HUES64 (cell line): Measurements from ENCODE around the gene GPR183.

Experiments
- H3K27ac ChIP-seq: 2 replicates; pipeline ENCODE4 v1.7.0; 2013; ENCODE audit warnings: low read depth, low read length, inconsistent platforms
- H3K27me3 ChIP-seq: 2 replicates; pipeline ENCODE4 v1.6.1; 2013; ENCODE audit warnings: mild to moderate bottlenecking, low read length; ENCODE audit not compliant: insufficient read depth
- H3K36me3 ChIP-seq: 2 replicates; pipeline ENCODE4 v1.6.1; 2013; ENCODE audit warnings: mild to moderate bottlenecking, low read length; ENCODE audit not compliant: insufficient read depth
- H3K4me1 ChIP-seq: 2 replicates; pipeline ENCODE4 v1.6.1; 2013; ENCODE audit warnings: mild to moderate bottlenecking, low read length, moderate library complexity; ENCODE audit not compliant: insufficient read depth
- H3K4me3 ChIP-seq: 2 replicates; pipeline ENCODE4 v1.5.1; 2013; ENCODE audit warnings: mild to moderate bottlenecking, low read length, moderate library complexity
- H3K9ac ChIP-seq: 2 replicates; pipeline ENCODE4 v1.6.1; 2013; ENCODE audit warnings: mild to moderate bottlenecking, low read depth, low read length
- H3K9me3 ChIP-seq: 2 replicates; pipeline ENCODE4 v1.6.1; 2013; ENCODE audit warnings: low read depth, low read length; ENCODE audit not compliant: insufficient read depth
- WGBS: fragments of 150-250, 120-280 bp; methylation state at CpG from one replicate; pipeline ENCODE4 v1.1.7; 2013; ENCODE audit warnings: missing lambda C conversion rate; 5-methylcytosine and 5-hydroxymethylcytosine counted together

The GPR183 gene

DNA sequence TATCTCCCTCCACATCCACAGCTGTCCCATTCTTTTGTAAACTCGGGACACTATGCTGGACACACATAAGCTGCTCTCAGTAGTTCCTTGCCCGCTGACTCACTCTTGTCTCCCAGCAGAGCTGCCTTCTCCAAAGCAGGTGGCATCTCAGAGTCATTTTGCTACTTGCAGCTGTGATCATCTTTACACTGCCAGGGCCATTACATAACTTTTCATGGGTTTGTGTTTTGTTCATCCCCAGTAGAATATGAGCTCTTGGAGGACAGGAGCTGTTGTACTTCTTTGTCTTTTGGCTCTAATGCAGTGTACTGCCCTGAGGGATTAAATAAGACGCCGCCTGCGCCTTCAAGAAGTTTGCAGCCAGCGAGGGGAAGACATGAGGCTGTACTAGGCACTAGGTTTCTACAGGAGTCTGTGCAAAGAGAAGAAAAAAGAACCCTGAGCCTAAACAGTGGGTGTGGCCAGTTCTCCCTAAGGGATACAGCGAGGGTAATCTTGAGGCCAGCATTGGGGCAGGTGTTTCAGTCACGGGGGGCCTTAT lies 40.8 kb upstream of the GPR183 start:
- Histone ChIP-seq H3K9ac (no peak overlapping the region), H3K4me3 (no peak overlapping the region), H3K27me3 (no peaks in the 10 kb centered on the region), H3K27ac (no peak overlapping the region), H3K4me1 (no peaks in the 10 kb centered on the region), H3K9me3 (no peaks in the 10 kb centered on the region), H3K36me3 (peaks cover 34% of the 10 kb centered on the region)
- 95% methylated on average over 8 of the region's 8 CpGs for WGBS

GRCh38 chr13:99347335-99347878 lies 40.2 kb upstream of the GPR183 start:
- Histone ChIP-seq H3K27me3 (no peaks in the 10 kb centered on the region), H3K27ac (no peak overlapping the region), H3K9ac (no peak overlapping the region)

DNA sequence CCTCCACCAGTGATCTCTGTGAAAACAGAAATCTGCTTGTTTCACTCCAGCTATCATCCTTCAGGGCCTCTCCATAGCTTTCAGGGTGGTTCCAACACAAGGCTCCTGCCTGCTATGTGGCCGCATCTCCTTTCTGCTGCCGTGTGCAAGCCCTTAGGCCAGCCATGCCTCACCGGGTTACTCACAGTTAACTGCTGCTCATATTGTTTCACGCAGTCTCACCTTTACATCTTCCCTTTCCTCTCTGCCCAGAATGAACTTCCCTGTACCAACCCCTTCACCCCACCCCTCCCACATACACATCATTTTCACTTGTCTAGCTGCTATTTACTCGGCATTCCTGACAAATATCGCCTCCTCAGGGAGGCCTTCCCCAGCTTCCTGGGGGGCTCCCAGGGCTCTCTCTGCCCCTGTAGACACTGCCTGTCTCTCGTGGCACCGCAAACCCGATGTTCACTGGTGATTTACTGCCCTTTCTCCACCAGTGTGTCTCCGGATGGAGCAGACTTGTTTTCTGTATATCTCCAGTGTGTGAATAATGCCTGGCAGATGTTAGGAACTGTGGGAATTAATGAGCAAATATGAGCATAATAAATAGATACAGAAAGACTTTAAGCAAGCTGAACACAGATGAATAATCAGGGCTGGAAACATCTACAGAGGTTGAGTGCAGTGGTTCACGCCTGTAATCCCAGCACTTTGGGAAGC lies 39.3 kb upstream of the GPR183 start:
- no peak overlapping the region for H3K9ac ChIP-seq
- H3K36me3 ChIP-seq = peaks cover 48% of the 10 kb centered on the region
- no peak overlapping the region for H3K27ac ChIP-seq
- no peaks in the 10 kb centered on the region for H3K27me3 ChIP-seq
- 95% methylated on average over 11 of the region's 11 CpGs for WGBS
- H3K4me3 ChIP-seq = no peak overlapping the region
- H3K9me3 ChIP-seq = no peaks in the 10 kb centered on the region
- H3K4me1 ChIP-seq = no peaks in the 10 kb centered on the region

More at GRCh38 chr13:99347335-99347878, 40.2 kb upstream of the GPR183 start:
- WGBS = 96% methylated on average over 6 of the region's 6 CpGs
- no peak overlapping the region for H3K4me3 ChIP-seq
- no peaks in the 10 kb centered on the region for H3K9me3 ChIP-seq
- H3K4me1 ChIP-seq = no peaks in the 10 kb centered on the region
- peaks cover 39% of the 10 kb centered on the region for H3K36me3 ChIP-seq

GRCh38 chr13:99345345-99345744 lies 38.1 kb upstream of the GPR183 start:
- 92% methylated on average over 5 of the region's 5 CpGs for WGBS
- H3K36me3 ChIP-seq = peaks cover 60% of the 10 kb centered on the region

DNA sequence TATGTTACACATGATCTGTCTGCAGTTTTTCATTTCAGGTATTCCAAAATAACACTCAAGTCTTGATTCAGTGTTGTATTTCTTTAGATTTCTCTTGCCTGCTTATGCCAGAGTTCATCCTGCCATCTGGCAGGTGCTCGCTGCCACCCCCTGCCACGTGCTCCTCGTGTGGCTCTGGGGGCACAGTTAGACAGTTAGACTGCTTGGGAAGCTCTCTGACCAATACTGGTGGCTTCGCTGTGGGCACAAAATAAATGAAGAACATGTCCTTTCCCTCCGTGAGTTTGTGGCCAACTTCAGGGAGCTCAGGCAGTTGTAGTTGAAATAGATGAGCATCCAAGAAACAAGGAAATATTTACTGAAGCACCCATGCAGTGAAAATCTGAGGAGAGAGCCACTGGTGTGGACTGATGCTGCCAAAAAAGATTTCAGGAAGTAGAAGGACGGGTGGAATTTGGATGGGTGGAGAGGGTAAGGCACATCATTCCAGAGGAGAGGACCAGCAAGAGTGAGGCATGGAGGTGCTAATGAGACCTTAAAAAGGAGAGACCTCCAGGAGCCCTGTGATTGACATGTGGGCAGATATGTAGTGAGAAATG lies 37.5 kb upstream of the GPR183 start:
- H3K27me3 ChIP-seq = no peaks in the 10 kb centered on the region
- WGBS = 96% methylated on average over 6 of the region's 6 CpGs
- H3K27ac ChIP-seq = no peak overlapping the region
- H3K4me1 ChIP-seq = no peaks in the 10 kb centered on the region
- H3K9me3 ChIP-seq = no peaks in the 10 kb centered on the region
- no peak overlapping the region for H3K4me3 ChIP-seq
- peaks cover 66% of the 10 kb centered on the region for H3K36me3 ChIP-seq
- no peak overlapping the region for H3K9ac ChIP-seq

More at GRCh38 chr13:99345345-99345744, 38.1 kb upstream of the GPR183 start:
- Histone ChIP-seq H3K9me3 (no peaks in the 10 kb centered on the region), H3K27ac (no peak overlapping the region), H3K4me3 (no peak overlapping the region), H3K4me1 (no peaks in the 10 kb centered on the region), H3K9ac (no peak overlapping the region), H3K27me3 (no peaks in the 10 kb centered on the region)

- WGBS = 94% methylated on average over 10 of the region's 10 CpGs
- Histone ChIP-seq H3K9ac (no peak overlapping the region), H3K9me3 (no peaks in the 10 kb centered on the region), H3K4me3 (no peak overlapping the region), H3K4me1 (no peaks in the 10 kb centered on the region), H3K27ac (no peak overlapping the region), H3K36me3 (peaks cover 57% of the 10 kb centered on the region), H3K27me3 (no peaks in the 10 kb centered on the region)
Observed at GRCh38 chr13:99342723-99343315, 35.6 kb upstream of the GPR183 start.

DNA sequence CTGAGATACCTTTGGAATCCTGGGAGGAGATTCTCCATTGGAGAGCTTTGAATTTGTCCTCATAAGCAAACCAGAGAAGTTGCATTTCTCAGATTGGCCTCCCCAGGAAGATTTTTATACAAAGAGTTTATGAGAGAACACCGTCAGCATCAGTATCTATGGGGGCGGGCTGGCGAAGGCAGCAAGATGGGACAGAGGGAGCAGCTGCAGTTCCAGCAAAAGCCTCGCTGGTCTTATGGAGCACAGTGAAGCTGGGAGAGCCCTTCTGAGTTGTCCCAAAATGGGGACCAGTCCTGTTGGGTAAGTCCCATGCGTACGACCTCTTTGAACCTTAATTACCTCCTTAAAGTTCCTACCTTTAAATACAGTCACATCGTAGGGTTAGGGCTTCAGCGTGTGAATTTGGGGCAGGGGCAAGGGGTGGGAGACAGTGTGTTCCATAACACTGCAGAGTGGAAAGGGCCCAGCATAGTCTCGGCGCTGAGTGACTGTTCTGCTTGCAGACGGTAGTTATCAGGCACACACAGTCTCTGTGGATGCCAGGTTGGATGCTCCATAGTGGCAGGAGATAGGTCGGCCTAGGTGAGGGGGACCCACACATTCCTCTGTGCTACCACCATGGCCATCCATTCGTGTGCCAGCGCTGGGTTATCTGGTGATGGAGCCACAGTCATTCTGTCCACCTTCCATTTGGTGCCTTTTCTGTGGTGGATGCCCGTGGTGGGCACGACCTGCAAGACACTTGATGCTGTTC lies 34.9 kb upstream of the GPR183 start:
- Histone ChIP-seq H3K4me1 (no peaks in the 10 kb centered on the region), H3K27me3 (no peaks in the 10 kb centered on the region), H3K27ac (no peak overlapping the region), H3K36me3 (peaks cover 52% of the 10 kb centered on the region), H3K4me3 (no peak overlapping the region), H3K9me3 (no peaks in the 10 kb centered on the region), H3K9ac (no peak overlapping the region)
- 94% methylated on average over 16 of the region's 16 CpGs for WGBS

DNA sequence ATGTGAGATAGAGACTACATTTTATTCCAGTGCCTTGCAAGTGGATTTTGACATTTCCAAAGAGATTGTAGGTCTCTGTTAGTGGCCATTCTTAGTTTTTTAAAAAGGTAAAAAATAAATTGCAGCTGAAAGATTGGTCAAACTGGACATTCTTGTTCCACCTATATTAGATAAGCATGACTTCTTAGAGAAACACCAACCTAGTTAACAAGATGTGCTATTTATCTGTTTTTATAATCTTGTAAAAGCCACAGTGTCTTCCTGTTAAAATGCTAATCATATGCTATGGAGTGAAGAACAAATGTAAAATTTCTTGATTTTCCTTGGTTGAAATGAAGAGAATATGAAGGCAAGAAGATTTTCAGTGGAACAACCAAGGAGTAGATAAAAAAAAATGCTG lies 33.4 kb upstream of the GPR183 start:
- Histone ChIP-seq H3K27ac (no peak overlapping the region), H3K4me1 (no peaks in the 10 kb centered on the region), H3K36me3 (peaks cover 47% of the 10 kb centered on the region), H3K9me3 (no peaks in the 10 kb centered on the region), H3K4me3 (no peak overlapping the region), H3K27me3 (no peaks in the 10 kb centered on the region), H3K9ac (no peak overlapping the region)

DNA sequence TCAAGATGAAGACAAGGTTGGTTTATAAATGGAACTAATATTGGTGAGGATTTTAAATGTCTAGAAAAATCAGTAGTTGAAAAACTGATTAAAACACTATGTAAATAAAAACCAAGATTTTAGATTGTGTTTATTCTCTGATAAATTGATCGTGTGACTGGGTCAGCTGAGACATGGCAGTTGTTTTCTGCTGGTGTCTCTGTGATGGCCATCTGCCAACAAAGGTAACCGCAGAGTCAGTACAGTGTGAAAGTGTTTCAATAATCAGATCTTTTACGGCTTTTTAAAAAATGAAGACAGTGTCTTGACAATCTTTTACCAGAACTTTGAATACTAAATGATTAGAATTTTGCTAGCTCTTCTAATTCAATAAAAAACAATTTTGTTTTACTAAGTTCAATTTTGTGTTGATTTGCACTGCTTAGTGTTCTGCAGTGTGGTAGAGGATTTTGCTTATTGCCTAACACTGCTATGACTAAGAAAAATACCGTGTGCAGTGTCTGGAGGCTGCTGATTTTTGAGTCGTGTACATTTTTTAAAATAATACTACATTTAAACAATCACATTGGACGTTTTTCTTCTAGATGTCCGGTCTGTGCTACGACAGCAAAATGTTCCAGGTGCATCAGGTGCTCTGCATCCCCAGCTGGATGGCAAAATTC lies 32.7 kb upstream of the GPR183 start:
- H3K4me3 ChIP-seq = no peak overlapping the region
- no peak overlapping the region for H3K27ac ChIP-seq
- H3K36me3 ChIP-seq = peaks cover 45% of the 10 kb centered on the region
- no peaks in the 10 kb centered on the region for H3K27me3 ChIP-seq
- WGBS = 93% methylated on average over 8 of the region's 8 CpGs
- H3K9me3 ChIP-seq = no peaks in the 10 kb centered on the region
- no peaks in the 10 kb centered on the region for H3K4me1 ChIP-seq
- H3K9ac ChIP-seq = no peak overlapping the region

DNA sequence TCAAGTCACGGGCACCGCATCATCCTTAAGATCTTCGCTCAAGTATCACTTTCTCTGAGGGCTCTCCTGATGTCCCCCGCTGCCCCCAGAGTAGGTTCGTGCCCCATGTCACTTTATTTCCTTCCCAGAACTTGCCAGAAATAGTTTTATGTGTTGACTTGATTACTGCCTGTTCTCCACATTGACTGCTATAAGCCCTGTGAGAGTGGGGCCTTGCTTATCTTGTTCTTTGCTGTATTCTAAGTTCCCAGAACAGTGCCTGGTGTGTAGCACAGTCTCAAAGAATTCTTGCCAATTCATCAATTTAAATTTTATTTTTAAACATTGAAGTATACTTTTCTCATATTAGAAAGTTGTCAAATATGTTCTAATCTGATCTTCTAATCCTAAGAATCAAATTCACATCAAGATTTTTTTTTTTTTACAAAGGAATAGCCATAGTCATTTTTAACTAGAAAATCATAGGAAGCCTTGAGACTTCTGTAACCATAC lies 32.1 kb upstream of the GPR183 start:
- Histone ChIP-seq H3K4me3 (no peak overlapping the region), H3K36me3 (peaks cover 42% of the 10 kb centered on the region), H3K4me1 (no peaks in the 10 kb centered on the region), H3K27ac (no peak overlapping the region), H3K27me3 (no peaks in the 10 kb centered on the region), H3K9me3 (no peaks in the 10 kb centered on the region), H3K9ac (no peak overlapping the region)
- WGBS = 95% methylated on average over 5 of the region's 5 CpGs
